Body of pancreas (tissue), 4 donors: Measurements from ENCODE around the gene E4F1. TPM values are rescaled to one million over a fixed set of nuclear protein-coding genes. Genes with fewer than 3 reads are reported as not detected.
A peak's percentile ranks its signal among the peaks of the same experiment; 100 is the strongest.

Experiments used
- ATAC-seq: fragments of 150-250 bp; one replicate; pipeline ENCODE4 v1.9.1; 2016
- DNase-seq, 4 donors: peaks; one replicate each; pipeline ENCODE4 v3.0.0-alpha.2; 2019
- H3K27ac ChIP-seq, 4 donors: fragments of 200-600 bp; sonication (generic); 1 replicate in 3 of 4; 2 replicates in 1 of 4; pipeline versions ENCODE4 v1.5.1 to v1.6.1; 2016 to 2019; ENCODE audit warnings: mild to moderate bottlenecking in 1 of 4, mixed read lengths in 1 of 4, moderate library complexity in 1 of 4
- H3K27me3 ChIP-seq, 2 donors: fragments of 200-600 bp; sonication (generic); one replicate each; pipeline ENCODE4 v1.6.0; 2016; ENCODE audit warnings: mild to moderate bottlenecking in 1 of 2
- H3K36me3 ChIP-seq, 2 donors: fragments of 200-600 bp; sonication (generic); replicated peaks in 1 of 2; 2 replicates each; pipeline ENCODE4 v1.5.1; 2016; ENCODE audit warnings: low read depth in 2 of 2; ENCODE audit not compliant: insufficient read depth in 1 of 2
- H3K4me1 ChIP-seq: fragments of 200-600 bp; sonication (generic); one replicate; pipeline ENCODE4 v1.6.0; 2016
- H3K4me3 ChIP-seq, 2 donors: fragments of 200-600 bp; sonication (generic); 1 replicate in 1 of 2; 2 replicates in 1 of 2; pipeline ENCODE4 v1.5.1; 2016 to 2019
- H3K9me3 ChIP-seq, 3 donors: fragments of 200-600 bp; sonication (generic); 1 replicate in 2 of 3; 2 replicates in 1 of 3; pipeline ENCODE4 v1.5.1; 2016
- CTCF ChIP-seq, 7 experiments: fragments of 450-650 bp in 4 of 7; fragments of 200-600 bp in 3 of 7; sonication (generic) in 3 of 7; IDR thresholded peaks; one replicate each; pipeline ENCODE4 v1.5.1; 2016 to 2019; ENCODE audit warnings: antibody characterized with exemption in 7 of 7
- POLR2A ChIP-seq, 3 donors: fragments of 450-650 bp; IDR thresholded peaks; one replicate each; pipeline ENCODE4 v1.6.1; 2016; ENCODE audit warnings: antibody characterized with exemption in 3 of 3, mild to moderate bottlenecking in 2 of 3
- WGBS, 2 donors: methylation state at CpG; one replicate each; pipeline ENCODE4 v1.1.5; 2017; 5-methylcytosine and 5-hydroxymethylcytosine counted together
- intact Hi-C: fragments of 100-400 bp; cut with DNase I; formaldehyde crosslinking; loops from one replicate; pipeline ENCODE4 v1.15.1; 2023
- total RNA-seq, 2 donors: library from RNA; depleted of rRNA; stranded (reverse); fragments of >200 nt; gene quantifications; one replicate each; pipeline ENCODE4 v1.1.0, GENCODE V29; 2016

Gene E4F1
- total RNA-seq, 2 donors from 2014 or later = 22.3 to 48.1 TPM

DNA sequence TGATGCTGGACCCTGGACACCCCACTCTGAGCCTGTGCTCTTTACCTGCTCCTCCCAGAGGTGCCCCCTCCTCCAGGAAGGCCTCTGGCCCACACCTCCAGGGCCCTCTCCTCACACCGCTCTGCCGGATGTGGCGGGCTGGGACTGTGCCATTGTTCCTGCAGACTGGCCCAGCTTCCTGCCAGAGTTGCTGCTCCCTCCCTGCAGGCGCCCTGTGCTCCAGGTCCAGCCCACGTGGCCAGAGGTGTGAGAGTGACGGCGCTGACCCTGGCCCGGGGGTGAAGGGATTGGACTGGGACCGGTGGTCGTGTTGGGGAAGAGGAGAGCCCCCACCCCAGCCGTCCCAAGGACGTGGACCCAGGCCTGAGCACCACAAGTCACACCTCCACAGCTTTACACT is 5.7 kb downstream of the E4F1 start:
- H3K4me1 ChIP-seq = peaks cover 29% of the 10 kb centered on the region
- H3K4me3 ChIP-seq = no peak overlapping the region
- H3K9me3 ChIP-seq = no peaks in the 10 kb centered on the region
- H3K36me3 ChIP-seq = peaks cover 12 to 25% of the 10 kb centered on the region in 2 donors
- intact Hi-C loops = no loop called here
- no peaks in the 10 kb centered on the region for H3K27me3 ChIP-seq
- H3K27ac ChIP-seq = no peak overlapping the region
- TF ChIP-seq CTCF (IDR thresholded peaks at IDR 0.05) (no peak), POLR2A (IDR thresholded peaks at IDR 0.05) (no peak)
- DNase-seq (no peak), ATAC-seq (no peak)
- 85 to 86% methylated on average over 4 to 9 of the region's 12 CpGs for WGBS, 2 donors

- H3K27me3 ChIP-seq = no peaks in the 10 kb centered on the region
- H3K4me1 ChIP-seq = peaks cover 23% of the 10 kb centered on the region
- WGBS, 2 donors = 88 to 90% methylated on average over 16 to 23 of the region's 23 CpGs
- H3K9me3 ChIP-seq = no peaks in the 10 kb centered on the region
- TF ChIP-seq CTCF (IDR thresholded peaks at IDR 0.05) (no peak), POLR2A (IDR thresholded peaks at IDR 0.05) (no peak)
- no peak overlapping the region for H3K27ac ChIP-seq
- DNase-seq (no peak), ATAC-seq (no peak)
- no peak overlapping the region for H3K4me3 ChIP-seq
- intact Hi-C loops = no loop called here
- H3K36me3 ChIP-seq = peaks cover 17 to 30% of the 10 kb centered on the region in 2 donors
Observed at GRCh38 chr16:2229632-2230250, 6.3 kb downstream of the E4F1 start.

GRCh38 chr16:2230376-2230775 is 7.0 kb downstream of the E4F1 start:
- Histone ChIP-seq H3K4me3 (no peak overlapping the region), H3K27me3 (no peaks in the 10 kb centered on the region), H3K27ac (peak overlapping the region in 1 of 4 donors; percentile 36), H3K4me1 (peaks cover 17% of the 10 kb centered on the region), H3K36me3 (peaks cover 17 to 32% of the 10 kb centered on the region in 2 donors), H3K9me3 (no peaks in the 10 kb centered on the region)
- intact Hi-C loops = no loop called here
- DNase-seq (peak in 1 of 4 donors; percentile 44), ATAC-seq (no peak)
- TF ChIP-seq POLR2A (IDR thresholded peaks at IDR 0.05) (no peak), CTCF (IDR thresholded peaks at IDR 0.05) (no peak)
- 80 to 90% methylated on average over 12 to 13 of the region's 13 CpGs for WGBS, 2 donors

DNA sequence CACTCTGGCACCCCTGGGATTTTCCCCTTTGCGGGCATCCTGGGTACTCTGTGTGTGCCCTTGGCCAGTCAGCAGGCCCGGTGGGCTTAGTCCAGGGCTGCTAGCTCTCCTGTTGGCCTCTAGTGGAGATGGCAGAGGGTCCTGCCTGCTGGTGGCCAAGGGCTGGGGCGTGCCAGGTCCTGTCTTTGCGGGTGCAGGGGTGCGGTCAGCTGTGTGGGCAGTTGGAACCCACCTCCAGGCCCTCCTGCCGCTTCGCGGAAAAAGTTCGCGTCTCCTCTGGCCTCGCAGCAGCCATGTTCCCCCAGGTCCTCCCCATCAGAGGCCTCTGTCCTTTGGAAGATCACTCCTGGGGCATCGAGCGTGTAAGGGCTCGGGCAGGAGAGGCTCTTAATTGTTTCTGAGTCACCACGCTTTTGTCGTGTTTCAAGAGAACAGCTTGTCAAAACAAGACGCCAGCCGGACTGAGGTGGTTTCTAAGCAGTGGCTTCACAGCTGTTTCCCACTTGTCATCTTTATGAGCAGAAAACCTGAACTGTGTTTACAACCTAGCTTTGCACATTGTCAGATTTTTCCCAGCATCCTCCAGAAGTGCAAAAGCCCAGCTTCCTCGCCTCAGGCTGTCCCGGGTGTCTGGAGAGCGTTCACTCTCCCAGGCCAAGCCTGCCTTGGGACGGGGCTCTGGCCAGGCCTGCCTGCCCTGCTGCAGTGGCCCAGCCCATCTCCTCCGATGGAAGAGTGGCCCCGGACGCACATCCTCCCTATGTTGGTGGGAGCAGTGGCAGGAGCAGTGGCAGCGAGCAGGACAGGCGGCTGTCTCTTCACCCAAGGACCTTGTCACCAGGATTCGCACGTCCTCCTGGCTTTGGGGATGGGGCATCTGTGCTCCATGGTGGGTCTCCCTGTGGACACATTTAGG is 7.9 kb downstream of the E4F1 start:
- Histone ChIP-seq H3K27me3 (no peaks in the 10 kb centered on the region), H3K36me3 (peaks cover 17 to 32% of the 10 kb centered on the region in 2 donors), H3K4me1 (peaks cover 13% of the 10 kb centered on the region), H3K4me3 (no peak overlapping the region), H3K27ac (peak overlapping the region in 1 of 4 donors; percentile 36), H3K9me3 (no peaks in the 10 kb centered on the region)
- intact Hi-C loops = no loop called here
- TF ChIP-seq CTCF (IDR thresholded peaks at IDR 0.05) (no peak), POLR2A (IDR thresholded peaks at IDR 0.05) (no peak)
- ATAC-seq (no peak), DNase-seq (peak in 1 of 4 donors; percentile 14)
- WGBS, 2 donors = 91 to 93% methylated on average over 9 to 28 of the region's 29 CpGs
